Stimulated activated CD4-positive, alpha-beta T cell treated with anti-CD3 and anti-CD28 coated beads, Interleukin-12 subunit alpha, Interleukin-12 subunit beta, amount 100 ng/mL, for 48 hours (primary cell): ENCODE measurements around the gene UFSP2.

Experiments
- DNase-seq, 3 donors: peaks; one replicate each; pipeline ENCODE4 v3.0.0-alpha.2; 2020; ENCODE audit warnings: low read depth in 2 of 3, low spot score in 1 of 3

Gene UFSP2

DNA sequence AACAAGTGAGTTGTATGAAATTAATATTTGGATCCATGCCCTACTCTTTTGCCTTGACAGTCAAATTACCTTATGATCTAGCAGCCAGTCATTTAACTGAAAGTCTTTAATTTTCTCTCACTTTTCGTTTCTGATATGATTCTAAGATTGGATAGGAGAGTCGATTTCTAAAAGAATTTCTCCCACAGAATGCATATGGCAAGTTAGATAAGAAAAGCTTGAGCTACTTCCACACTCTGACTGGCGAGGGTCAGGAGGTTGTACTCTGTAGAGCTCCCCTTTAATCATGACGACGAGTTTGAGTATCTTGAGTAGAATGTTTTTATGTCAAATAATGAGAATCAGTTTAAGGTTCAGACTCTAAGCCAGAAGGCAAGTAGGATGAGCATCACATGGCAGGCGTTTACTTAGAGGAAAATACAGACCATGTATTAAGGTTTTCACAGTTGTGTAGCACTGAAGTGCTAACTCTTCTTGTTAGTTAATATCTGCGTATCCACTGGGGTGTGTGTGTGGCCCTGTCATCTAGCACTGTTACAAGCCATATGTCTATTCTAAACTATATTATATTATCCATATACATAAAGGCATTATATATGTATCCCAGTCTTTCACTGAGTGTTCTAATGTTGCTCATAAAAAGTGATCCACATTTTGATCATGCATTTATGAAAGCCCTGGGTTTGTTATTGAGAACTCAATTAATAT is 67.9 kb downstream of the UFSP2 start:
- DNase-seq: no peak

DNA sequence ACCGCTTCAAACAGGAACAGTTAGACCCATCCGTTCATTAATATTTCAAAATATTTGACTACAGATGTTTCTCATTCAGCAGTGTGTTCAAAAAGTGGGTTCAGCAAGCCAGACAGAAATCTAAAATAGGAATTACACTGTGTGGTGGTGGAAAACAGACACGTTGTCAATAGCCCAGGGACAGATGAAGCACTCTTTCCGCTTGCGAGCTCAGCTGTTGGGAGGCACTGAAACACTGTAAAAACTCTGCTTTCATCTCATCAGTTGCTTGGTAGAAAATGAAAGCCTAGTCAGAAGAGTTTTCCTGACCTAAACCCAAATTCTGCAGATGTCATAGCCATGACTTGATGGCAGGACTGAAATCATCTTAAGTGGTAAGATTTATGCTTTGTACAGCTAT is 68.6 kb downstream of the UFSP2 start:
- DNase-seq: no peak

DNA sequence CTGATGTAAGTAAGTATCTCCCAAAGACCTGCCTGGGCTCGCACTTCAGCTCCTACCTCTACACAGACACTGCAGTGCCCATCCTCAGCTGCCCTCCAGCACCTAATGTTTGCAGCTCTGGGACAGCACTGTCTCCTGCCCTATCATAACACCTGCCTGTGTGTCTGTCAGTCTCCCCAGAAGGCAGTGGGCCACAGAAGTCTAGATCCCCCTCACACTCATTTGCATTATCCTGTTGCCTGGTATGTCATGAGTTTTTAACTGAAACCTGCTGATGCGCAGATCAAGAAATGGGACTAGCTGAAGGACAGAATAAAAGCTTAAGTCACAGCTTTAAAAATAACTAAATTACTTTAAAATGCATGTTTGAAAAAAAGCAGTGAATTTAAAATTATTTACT is 73.0 kb downstream of the UFSP2 start:
- no peak for DNase-seq

DNA sequence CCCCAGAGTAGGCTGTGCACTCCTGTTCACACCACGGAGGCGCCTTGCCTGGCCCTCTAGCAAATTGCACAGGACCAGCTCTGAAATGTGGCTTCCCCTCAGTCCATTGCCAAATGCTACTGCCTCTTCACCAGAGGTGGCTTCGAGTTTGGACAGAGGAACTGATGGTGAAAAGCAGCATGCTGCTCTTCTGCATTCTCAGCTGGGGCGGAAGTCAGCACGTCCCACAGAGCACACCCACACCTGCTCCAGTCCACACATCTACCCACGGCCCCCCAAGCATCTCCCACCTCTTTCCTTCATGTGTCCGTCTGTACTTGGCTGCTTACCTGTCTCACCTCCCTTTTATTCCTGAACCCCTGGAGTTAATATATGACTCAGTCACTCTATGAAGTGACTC is 73.6 kb downstream of the UFSP2 start:
- no peak for DNase-seq

DNA sequence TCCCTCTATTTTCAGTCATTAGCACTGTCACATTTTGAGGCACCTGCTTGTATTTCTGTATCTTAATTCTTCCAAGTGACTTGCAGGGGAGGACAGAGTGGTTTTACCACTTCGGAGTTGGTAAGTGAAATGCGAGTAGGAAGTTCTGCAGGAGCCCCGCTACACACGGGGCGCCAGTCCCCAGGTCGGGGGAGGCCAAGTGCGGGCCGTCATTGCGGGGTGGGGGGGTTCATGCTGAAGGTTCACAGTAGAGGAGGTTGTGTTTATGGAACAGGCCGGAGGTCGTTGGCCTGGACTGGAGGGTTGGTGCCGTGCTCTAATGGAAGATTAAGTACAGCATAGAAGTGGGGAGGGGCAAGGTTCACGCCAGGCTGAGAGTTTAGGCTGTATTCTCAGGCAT is 74.1 kb downstream of the UFSP2 start:
- no peak for DNase-seq
